ENCODE results near the gene ARSG. TPM values are rescaled to one million over a fixed set of nuclear protein-coding genes. Genes with fewer than 3 reads are reported as not detected.

ARSG gene
- total and polyA plus RNA-seq, 9 of the 15 experiments (the other 6 are each of a cell fraction or from before 2014, with no cell fraction given): 1.0 to 5.6 (median 1.8) TPM

GRCh38 chr17:68437979-68438822, 146.9 kb downstream of the ARSG start (continued):
- no peak for TF ChIP-seq ZHX1 (conservative IDR thresholded peaks at IDR 0.05; ENCODE audit: low read length)
- peak; percentile 51 for TF ChIP-seq CTBP1 (IDR thresholded peaks at IDR 0.05; ENCODE audit: borderline replicate concordance)
- no peak for TF ChIP-seq IRF1 (CRISPR knock-in tag; IDR thresholded peaks at IDR 0.05; ENCODE audit: borderline replicate concordance)
- no peak for TF ChIP-seq AFF4 (CRISPR knock-in tag; IDR thresholded peaks at IDR 0.05)
- no peak for TF ChIP-seq HNRNPH1 (optimal IDR thresholded peaks at IDR 0.05; ENCODE audit: low read depth, low read length)
- peak; percentile 88; the same call in 1 of the 2 replicates for TF ChIP-seq NR4A1 (CRISPR knock-in tag; IDR thresholded peaks at IDR 0.05)
- peak; percentile 22; the same call in 1 of the 2 replicates for TF ChIP-seq NR4A1 (tag; IDR thresholded peaks at IDR 0.05)
- TF ChIP-seq, protein P1, sequence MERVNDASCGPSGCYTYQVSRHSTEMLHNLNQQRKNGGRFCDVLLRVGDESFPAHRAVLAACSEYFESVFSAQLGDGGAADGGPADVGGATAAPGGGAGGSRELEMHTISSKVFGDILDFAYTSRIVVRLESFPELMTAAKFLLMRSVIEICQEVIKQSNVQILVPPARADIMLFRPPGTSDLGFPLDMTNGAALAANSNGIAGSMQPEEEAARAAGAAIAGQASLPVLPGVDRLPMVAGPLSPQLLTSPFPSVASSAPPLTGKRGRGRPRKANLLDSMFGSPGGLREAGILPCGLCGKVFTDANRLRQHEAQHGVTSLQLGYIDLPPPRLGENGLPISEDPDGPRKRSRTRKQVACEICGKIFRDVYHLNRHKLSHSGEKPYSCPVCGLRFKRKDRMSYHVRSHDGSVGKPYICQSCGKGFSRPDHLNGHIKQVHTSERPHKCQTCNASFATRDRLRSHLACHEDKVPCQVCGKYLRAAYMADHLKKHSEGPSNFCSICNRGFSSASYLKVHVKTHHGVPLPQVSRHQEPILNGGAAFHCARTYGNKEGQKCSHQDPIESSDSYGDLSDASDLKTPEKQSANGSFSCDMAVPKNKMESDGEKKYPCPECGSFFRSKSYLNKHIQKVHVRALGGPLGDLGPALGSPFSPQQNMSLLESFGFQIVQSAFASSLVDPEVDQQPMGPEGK (CRISPR knock-in tag; IDR thresholded peaks at IDR 0.05; ENCODE audit: borderline replicate concordance): 0 out of 2 replicates have a peak, but pooled peaks have one; percentile 65
- TF ChIP-seq CHD4 (IDR thresholded peaks at IDR 0.05; ENCODE audit: insufficient read depth, insufficient replicate concordance, low read depth, low read length, poor library complexity, severe bottlenecking): no peak
- TF ChIP-seq SNAPC5 (CRISPR knock-in tag; IDR thresholded peaks at IDR 0.05): no peak
- no peak for TF ChIP-seq RBM17 (IDR thresholded peaks at IDR 0.05; ENCODE audit: borderline replicate concordance, low read depth, low read length)
- no peak for TF ChIP-seq E2F8 (IDR thresholded peaks at IDR 0.05; ENCODE audit: low read depth, partially characterized antibody)
